Measurements from ENCODE around the gene ASPM. TPM values are rescaled to one million over a fixed set of nuclear protein-coding genes. Genes with fewer than 3 reads are reported as not detected.

Gene ASPM
- polyA plus RNA-seq, 1 of the 3 experiments (the other 2 are of a cell fraction): 3.0 TPM

DNA sequence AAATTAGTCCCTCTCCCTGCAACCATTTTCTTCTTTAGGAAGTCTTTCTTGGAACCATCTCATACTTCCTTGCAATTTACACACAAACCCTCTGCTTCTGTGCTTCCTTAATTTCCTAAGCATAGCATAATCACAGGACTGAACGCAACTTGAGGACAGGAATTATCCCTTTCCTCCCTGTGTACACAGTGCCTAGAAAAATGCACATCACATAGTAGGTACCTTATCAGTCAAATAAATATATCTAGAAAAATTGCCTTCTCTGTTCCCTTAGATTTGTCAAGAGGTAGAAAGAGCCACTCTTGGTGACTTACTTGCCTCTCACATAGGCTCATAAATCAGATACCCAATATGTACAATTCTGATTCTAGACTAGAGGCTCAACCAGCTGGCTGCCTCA, 4.9 kb downstream of the ASPM start:
- Histone ChIP-seq H3K9ac (no peak overlapping the region), H3K79me2 (ENCODE audit: insufficient read depth) (peaks cover 91% of the 10 kb centered on the region), H3F3A (replicated peaks; ENCODE audit: insufficient read depth) (no peaks in the 10 kb centered on the region), H3K9me3 (no peaks in the 10 kb centered on the region), H2AFZ (ENCODE audit: low read depth) (peak overlapping the region; percentile 78; the same call in 1 of the 2 replicates), H3K36me3 (replicated peaks in 1 of 2; ENCODE audit: control insufficient read depth in 1 of 2, insufficient read depth in 2 of 2, low read length in 1 of 2) (peaks cover 20 to 37% of the 10 kb centered on the region in 2 experiments), H3K4me1 (ENCODE audit: control insufficient read depth in 1 of 2, insufficient read depth in 2 of 2, low read depth in 1 of 2, low read length in 1 of 2) (peaks cover 9 to 19% of the 10 kb centered on the region in 2 experiments; a peak in 3 of 4 replicates), H3K4me3 (ENCODE audit: low read depth in 2 of 2, low read length in 1 of 2) (no peak overlapping the region), H3K27ac (ENCODE audit: low read depth in 2 of 2, low read length in 1 of 2) (peak overlapping the region; percentile 2 to 47; a peak in 2 of 4 replicates), H3K9me2 (no peaks in the 10 kb centered on the region), H3K27me3 (ENCODE audit: insufficient read depth) (no peaks in the 10 kb centered on the region), H3K4me2 (0 out of 2 replicates have a peak overlapping the region, but pooled peaks have one; percentile 39), H4K20me1 (ENCODE audit: insufficient read depth) (no peaks in the 10 kb centered on the region; the same call in 1 of the 2 replicates)
- no peak for TF ChIP-seq TCF12 (IDR thresholded peaks at IDR 0.05)
- 94% methylated on average over 1 of the region's 1 CpG for WGBS (ENCODE audit: low lambda C conversion rate)
- POLR2A ChIA-PET: no interaction called here
- CTCF ChIA-PET: no interaction called here
- DNase-seq: no peak

DNA sequence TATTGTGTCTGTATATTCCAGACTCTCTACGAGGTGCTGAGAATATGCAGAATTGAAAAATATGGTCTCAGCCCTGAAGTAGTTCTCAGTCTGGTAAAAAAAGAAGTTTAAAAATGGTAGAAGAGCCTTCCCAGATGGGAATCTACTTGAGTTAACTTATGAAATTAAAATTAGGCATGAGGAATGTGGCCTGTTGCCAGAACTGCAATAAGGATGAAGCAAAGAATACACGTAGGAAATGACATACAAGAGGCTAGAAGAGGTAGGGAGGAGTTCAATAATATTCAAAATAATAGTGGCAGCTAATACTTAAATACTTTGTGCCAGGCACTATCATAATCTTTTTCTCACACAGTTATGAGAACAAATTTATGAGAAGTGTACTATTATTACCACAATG, 6.3 kb downstream of the ASPM start:
- Histone ChIP-seq H3K4me1 (ENCODE audit: control insufficient read depth in 1 of 2, insufficient read depth in 2 of 2, low read depth in 1 of 2, low read length in 1 of 2) (peaks cover 12 to 19% of the 10 kb centered on the region in 2 experiments; a peak in 3 of 4 replicates), H3K27ac (ENCODE audit: low read depth in 2 of 2, low read length in 1 of 2) (peak overlapping the region; percentile 14 to 68; a peak in 3 of 4 replicates), H3K4me2 (0 out of 2 replicates have a peak overlapping the region, but pooled peaks have one; percentile 2), H3K36me3 (replicated peaks in 1 of 2; ENCODE audit: control insufficient read depth in 1 of 2, insufficient read depth in 2 of 2, low read length in 1 of 2) (peaks cover 22 to 37% of the 10 kb centered on the region in 2 experiments), H3F3A (replicated peaks; ENCODE audit: insufficient read depth) (no peaks in the 10 kb centered on the region), H3K9ac (no peak overlapping the region), H4K20me1 (ENCODE audit: insufficient read depth) (no peaks in the 10 kb centered on the region; the same call in 1 of the 2 replicates), H3K9me3 (no peaks in the 10 kb centered on the region), H3K9me2 (no peaks in the 10 kb centered on the region), H3K27me3 (ENCODE audit: insufficient read depth) (no peaks in the 10 kb centered on the region), H2AFZ (ENCODE audit: low read depth) (peak overlapping the region; percentile 44; the same call in 1 of the 2 replicates), H3K79me2 (ENCODE audit: insufficient read depth) (peaks cover 86% of the 10 kb centered on the region), H3K4me3 (ENCODE audit: low read depth in 2 of 2, low read length in 1 of 2) (no peak overlapping the region)
- no peak for DNase-seq
- POLR2A ChIA-PET: no interaction called here
- 71% methylated on average over 2 of the region's 2 CpGs for WGBS (ENCODE audit: low lambda C conversion rate)
- CTCF ChIA-PET: no interaction called here
- TF ChIP-seq EP300 (IDR thresholded peaks at IDR 0.05; ENCODE audit: borderline replicate concordance in 1 of 2, low read depth in 1 of 2, low read length in 1 of 2) (no peak), MXI1 (IDR thresholded peaks at IDR 0.05; ENCODE audit: low read depth, low read length) (no peak), NFIC (IDR thresholded peaks at IDR 0.05; ENCODE audit: borderline replicate concordance) (peak; percentile 55; the same call in 1 of the 2 replicates), RXRA (IDR thresholded peaks at IDR 0.05; ENCODE audit: borderline replicate concordance, low read depth) (no peak), GATA2 (CRISPR knock-in tag; IDR thresholded peaks at IDR 0.05) (no peak), TCF12 (IDR thresholded peaks at IDR 0.05) (no peak), CHD2 (IDR thresholded peaks at IDR 0.05; ENCODE audit: low read length, partially characterized antibody) (no peak)
- TF ChIP-seq, protein P1, sequence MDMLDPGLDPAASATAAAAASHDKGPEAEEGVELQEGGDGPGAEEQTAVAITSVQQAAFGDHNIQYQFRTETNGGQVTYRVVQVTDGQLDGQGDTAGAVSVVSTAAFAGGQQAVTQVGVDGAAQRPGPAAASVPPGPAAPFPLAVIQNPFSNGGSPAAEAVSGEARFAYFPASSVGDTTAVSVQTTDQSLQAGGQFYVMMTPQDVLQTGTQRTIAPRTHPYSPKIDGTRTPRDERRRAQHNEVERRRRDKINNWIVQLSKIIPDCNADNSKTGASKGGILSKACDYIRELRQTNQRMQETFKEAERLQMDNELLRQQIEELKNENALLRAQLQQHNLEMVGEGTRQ (IDR thresholded peaks at IDR 0.05; ENCODE audit: borderline replicate concordance, low read depth, low read length): no peak

DNA sequence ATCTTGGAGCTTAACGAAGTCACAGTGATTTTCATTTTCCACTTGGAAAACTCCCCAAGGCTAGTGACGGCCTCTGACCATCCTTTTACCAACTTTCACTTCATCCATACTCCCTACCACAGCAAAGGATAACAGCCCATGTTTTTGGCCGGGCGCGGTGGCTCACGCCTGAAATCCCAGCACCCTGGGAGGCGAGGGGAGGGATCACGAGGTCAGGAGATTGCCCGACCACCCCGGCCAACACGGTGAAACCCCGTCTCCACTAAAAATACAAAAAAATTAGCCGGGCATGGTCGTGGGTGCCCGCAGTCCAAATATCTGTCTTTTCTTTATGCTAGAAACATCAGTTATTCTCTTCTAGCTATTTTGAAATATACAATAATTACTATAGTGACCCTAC, 7.3 kb downstream of the ASPM start:
- Histone ChIP-seq H3K9me3 (no peaks in the 10 kb centered on the region), H3K27me3 (ENCODE audit: insufficient read depth) (no peaks in the 10 kb centered on the region), H3F3A (replicated peaks; ENCODE audit: insufficient read depth) (no peaks in the 10 kb centered on the region), H2AFZ (ENCODE audit: low read depth) (peak overlapping the region; percentile 69), H3K9ac (no peak overlapping the region), H3K79me2 (ENCODE audit: insufficient read depth) (peaks cover 82% of the 10 kb centered on the region), H3K4me3 (ENCODE audit: low read depth in 2 of 2, low read length in 1 of 2) (no peak overlapping the region), H3K4me2 (peak overlapping the region; percentile 33; the same call in 1 of the 2 replicates), H3K27ac (ENCODE audit: low read depth in 2 of 2, low read length in 1 of 2) (no peak overlapping the region), H3K4me1 (ENCODE audit: control insufficient read depth in 1 of 2, insufficient read depth in 2 of 2, low read depth in 1 of 2, low read length in 1 of 2) (peaks cover 11 to 17% of the 10 kb centered on the region in 2 experiments; a peak in 3 of 4 replicates), H4K20me1 (ENCODE audit: insufficient read depth) (no peaks in the 10 kb centered on the region), H3K36me3 (replicated peaks in 1 of 2; ENCODE audit: control insufficient read depth in 1 of 2, insufficient read depth in 2 of 2, low read length in 1 of 2) (peaks cover 19 to 35% of the 10 kb centered on the region in 2 experiments), H3K9me2 (no peaks in the 10 kb centered on the region)
- ChIA-PET CTCF (no interaction called here), POLR2A (no interaction called here)
- WGBS (ENCODE audit: low lambda C conversion rate): 97% methylated on average over 15 of the region's 15 CpGs
- no peak for DNase-seq
- TF ChIP-seq POLR2AphosphoS5 (IDR thresholded peaks at IDR 0.05; ENCODE audit: low read depth, low read length) (no peak), ELF1 (IDR thresholded peaks at IDR 0.05) (no peak), GABPA (IDR thresholded peaks at IDR 0.05; ENCODE audit: low read depth) (no peak), MXI1 (IDR thresholded peaks at IDR 0.05; ENCODE audit: low read depth, low read length) (no peak), FOXM1 (IDR thresholded peaks at IDR 0.05; ENCODE audit: low read depth) (no peak), TEAD4 (IDR thresholded peaks at IDR 0.05; ENCODE audit: borderline replicate concordance, insufficient read depth) (no peak), FOXJ3 (CRISPR knock-in tag; IDR thresholded peaks at IDR 0.05) (no peak)
- TF ChIP-seq, protein P2, sequence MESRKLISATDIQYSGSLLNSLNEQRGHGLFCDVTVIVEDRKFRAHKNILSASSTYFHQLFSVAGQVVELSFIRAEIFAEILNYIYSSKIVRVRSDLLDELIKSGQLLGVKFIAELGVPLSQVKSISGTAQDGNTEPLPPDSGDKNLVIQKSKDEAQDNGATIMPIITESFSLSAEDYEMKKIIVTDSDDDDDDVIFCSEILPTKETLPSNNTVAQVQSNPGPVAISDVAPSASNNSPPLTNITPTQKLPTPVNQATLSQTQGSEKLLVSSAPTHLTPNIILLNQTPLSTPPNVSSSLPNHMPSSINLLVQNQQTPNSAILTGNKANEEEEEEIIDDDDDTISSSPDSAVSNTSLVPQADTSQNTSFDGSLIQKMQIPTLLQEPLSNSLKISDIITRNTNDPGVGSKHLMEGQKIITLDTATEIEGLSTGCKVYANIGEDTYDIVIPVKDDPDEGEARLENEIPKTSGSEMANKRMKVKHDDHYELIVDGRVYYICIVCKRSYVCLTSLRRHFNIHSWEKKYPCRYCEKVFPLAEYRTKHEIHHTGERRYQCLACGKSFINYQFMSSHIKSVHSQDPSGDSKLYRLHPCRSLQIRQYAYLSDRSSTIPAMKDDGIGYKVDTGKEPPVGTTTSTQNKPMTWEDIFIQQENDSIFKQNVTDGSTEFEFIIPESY (IDR thresholded peaks at IDR 0.05; ENCODE audit: borderline replicate concordance, low read depth): no peak
- TF ChIP-seq, protein P3, sequence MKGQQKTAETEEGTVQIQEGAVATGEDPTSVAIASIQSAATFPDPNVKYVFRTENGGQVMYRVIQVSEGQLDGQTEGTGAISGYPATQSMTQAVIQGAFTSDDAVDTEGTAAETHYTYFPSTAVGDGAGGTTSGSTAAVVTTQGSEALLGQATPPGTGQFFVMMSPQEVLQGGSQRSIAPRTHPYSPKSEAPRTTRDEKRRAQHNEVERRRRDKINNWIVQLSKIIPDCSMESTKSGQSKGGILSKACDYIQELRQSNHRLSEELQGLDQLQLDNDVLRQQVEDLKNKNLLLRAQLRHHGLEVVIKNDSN (IDR thresholded peaks at IDR 0.05; ENCODE audit: borderline replicate concordance, low read depth): no peak
- TF ChIP-seq, protein P4, sequence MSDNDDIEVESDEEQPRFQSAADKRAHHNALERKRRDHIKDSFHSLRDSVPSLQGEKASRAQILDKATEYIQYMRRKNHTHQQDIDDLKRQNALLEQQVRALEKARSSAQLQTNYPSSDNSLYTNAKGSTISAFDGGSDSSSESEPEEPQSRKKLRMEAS (IDR thresholded peaks at IDR 0.05; ENCODE audit: low read depth): no peak
